Measurements from ENCODE around the gene RASL10B. TPM values are rescaled to one million over a fixed set of nuclear protein-coding genes. Genes with fewer than 3 reads are reported as not detected.
A peak's percentile ranks its signal among the peaks of the same experiment; 100 is the strongest.

RASL10B gene
- total RNA-seq, 2 donors from 2014 or later: 39.2 to 61.9 TPM

DNA sequence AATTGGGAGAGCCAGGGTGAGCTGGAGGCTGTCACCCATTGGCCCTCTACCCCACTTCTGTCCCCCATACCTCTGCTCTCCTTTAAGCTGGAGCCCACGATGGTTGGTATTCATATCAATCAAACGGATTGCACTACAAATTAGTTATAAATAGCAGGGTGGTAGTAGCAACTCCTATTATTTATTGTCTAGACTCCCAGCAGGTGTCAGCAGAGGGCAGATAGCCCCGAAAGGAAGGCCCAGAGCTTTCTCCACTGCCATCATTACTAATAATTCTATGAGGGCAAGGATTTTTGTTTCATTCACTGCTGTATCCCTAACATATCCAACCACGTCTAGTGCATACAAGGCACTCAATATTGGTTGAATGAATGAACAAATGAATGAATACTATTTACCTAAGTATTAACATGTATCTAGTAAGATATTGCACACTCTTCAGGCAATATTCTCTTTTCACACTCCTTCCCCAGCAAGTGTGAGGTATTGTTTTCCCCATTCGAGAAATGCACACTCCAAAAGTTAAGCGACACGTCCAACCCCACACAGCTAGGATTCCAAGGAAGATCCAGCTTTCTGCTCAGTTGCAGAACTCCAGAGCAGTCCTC is 35.6 kb downstream of the RASL10B start:
- H3K27ac ChIP-seq: no peak overlapping the region
- H3K36me3 ChIP-seq: no peaks in the 10 kb centered on the region
- no peak overlapping the region for H3K4me3 ChIP-seq
- H3K4me1 ChIP-seq: peaks cover 0 to 15% of the 10 kb centered on the region in 2 donors
- no peaks in the 10 kb centered on the region for H3K9me3 ChIP-seq
- H3K27me3 ChIP-seq: no peaks in the 10 kb centered on the region
- TF ChIP-seq, protein P1, sequence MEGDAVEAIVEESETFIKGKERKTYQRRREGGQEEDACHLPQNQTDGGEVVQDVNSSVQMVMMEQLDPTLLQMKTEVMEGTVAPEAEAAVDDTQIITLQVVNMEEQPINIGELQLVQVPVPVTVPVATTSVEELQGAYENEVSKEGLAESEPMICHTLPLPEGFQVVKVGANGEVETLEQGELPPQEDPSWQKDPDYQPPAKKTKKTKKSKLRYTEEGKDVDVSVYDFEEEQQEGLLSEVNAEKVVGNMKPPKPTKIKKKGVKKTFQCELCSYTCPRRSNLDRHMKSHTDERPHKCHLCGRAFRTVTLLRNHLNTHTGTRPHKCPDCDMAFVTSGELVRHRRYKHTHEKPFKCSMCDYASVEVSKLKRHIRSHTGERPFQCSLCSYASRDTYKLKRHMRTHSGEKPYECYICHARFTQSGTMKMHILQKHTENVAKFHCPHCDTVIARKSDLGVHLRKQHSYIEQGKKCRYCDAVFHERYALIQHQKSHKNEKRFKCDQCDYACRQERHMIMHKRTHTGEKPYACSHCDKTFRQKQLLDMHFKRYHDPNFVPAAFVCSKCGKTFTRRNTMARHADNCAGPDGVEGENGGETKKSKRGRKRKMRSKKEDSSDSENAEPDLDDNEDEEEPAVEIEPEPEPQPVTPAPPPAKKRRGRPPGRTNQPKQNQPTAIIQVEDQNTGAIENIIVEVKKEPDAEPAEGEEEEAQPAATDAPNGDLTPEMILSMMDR (IDR thresholded peaks at IDR 0.05): peak; percentile 35 to 72
- no peak for DNase-seq (ENCODE audit: low spot score)

DNA sequence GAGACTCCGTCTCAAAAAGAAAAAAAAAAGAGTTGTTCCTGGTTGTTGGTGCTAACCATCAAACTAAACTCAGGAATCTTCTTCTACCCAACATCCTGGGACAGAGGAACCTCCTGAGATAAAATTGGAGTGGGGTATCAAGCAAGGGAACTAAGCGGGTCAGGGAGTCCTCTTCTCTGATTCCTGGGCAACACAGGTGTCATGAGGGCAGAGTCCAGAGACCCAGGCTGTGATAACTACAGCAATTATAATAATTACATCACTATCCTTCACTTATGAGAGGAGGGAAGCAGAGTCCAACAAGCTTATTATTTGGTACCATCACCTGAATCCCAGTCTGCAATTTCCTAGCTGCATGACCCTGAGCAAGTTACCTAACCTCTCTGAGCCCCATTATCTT is 37.4 kb downstream of the RASL10B start:
- TF ChIP-seq, protein P1 (IDR thresholded peaks at IDR 0.05): no peak
- H3K36me3 ChIP-seq: no peaks in the 10 kb centered on the region
- H3K4me3 ChIP-seq: no peak overlapping the region
- peaks cover 0 to 21% of the 10 kb centered on the region in 2 donors for H3K4me1 ChIP-seq
- DNase-seq (ENCODE audit: low spot score): no peak
- H3K9me3 ChIP-seq: no peaks in the 10 kb centered on the region
- no peaks in the 10 kb centered on the region for H3K27me3 ChIP-seq
- no peak overlapping the region for H3K27ac ChIP-seq

DNA sequence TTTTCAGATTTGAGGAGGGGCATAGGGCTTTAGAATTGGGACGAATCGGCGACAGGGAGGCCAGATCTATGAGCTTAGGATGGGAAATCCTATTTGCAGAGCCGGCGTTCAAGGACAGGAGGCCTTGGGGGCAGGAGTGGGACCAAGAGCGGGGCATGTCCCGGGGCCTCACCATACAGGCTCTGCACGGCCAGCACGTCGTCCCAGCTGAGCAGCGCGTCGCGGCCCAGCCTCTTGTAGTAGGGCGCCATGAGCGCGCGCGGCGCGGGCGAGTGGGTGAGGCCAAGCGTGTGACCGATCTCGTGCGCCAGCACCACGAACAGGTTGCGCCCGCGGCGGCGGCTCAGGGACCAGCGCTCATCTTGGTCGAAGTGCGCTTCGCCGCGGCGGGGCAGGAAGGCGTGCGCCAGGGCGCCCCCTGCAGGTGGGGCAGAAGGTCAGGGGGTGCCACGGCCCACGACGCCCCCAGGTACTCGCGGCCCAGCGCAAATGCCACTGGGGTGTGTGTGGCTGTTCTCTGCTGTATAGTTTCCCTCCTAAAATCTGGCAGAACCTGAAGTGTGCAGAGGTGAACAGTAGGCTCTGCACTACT is 38.6 kb downstream of the RASL10B start:
- H3K4me1 ChIP-seq: peaks cover 0 to 21% of the 10 kb centered on the region in 2 donors
- DNase-seq (ENCODE audit: low spot score): no peak

DNA sequence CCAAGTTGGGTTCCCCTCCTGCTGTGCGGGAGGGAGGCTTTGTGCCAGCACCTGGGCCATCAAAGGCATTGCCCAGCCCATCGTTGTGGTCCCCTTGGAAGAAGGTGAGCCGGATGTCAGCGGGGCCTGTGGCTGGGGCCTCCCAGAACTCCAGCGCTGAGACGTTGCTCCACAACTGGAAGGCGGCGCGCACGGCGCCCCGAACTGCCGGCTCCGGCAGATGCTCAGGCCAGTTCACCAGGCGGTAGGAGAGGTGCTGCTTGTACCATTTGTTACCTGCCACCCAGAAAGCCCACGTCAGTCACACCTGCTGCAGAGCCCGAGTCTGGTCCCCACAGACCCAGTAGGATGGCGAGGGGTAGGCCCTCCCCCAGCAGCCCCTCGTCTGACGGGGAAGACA is 41.7 kb downstream of the RASL10B start:
- Histone ChIP-seq H3K9me3 (no peaks in the 10 kb centered on the region), H3K27ac (no peak overlapping the region), H3K4me1 (peaks cover 0 to 36% of the 10 kb centered on the region in 2 donors), H3K4me3 (no peak overlapping the region), H3K36me3 (no peaks in the 10 kb centered on the region), H3K27me3 (no peaks in the 10 kb centered on the region)
- DNase-seq (ENCODE audit: low spot score): no peak
- TF ChIP-seq, protein P1 (IDR thresholded peaks at IDR 0.05): no peak

More for the DNA sequence above, 38.6 kb downstream of the RASL10B start:
- Histone ChIP-seq H3K27ac (no peak overlapping the region), H3K4me3 (no peak overlapping the region), H3K27me3 (no peaks in the 10 kb centered on the region), H3K36me3 (no peaks in the 10 kb centered on the region), H3K9me3 (no peaks in the 10 kb centered on the region)
- TF ChIP-seq, protein P1 (IDR thresholded peaks at IDR 0.05): no peak

DNA sequence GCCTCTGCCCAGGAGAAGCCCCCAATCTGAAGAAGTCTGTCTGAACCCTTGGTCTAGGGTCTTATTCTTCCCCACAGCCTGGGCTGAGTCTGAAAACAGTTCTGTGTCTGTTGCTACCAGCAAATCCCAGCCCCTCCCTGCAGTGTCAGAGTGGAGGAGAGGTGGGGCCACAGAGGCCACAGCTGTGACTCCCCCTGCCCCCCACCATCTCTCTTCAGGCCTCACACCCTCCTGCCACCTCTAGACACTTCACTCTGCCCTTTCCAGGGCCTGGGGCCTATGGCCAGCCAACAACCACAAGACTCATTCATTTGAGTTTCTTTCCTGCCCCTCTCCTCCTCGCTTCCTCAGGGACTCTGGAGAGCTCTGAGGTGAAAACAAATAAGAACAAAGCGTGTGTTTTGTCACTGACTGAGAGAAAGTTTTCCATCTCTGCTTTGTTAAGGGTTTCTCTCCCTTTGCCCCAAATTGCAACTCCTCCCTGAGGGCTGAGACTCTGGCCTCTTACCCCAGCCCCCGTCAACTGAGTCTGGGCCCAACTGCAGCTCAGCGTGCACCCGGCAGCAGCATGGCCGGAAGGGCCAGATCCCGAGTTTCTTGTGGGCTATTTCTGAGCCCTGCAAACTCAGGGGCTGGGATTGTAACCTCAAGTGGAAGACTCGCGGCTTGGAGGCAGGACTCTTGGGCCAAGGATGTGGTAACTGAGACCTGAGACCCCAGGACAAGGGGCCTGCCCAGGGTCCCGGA is 42.4 kb downstream of the RASL10B start:
- TF ChIP-seq, protein P1 (IDR thresholded peaks at IDR 0.05): no peak
- H3K27ac ChIP-seq: peak overlapping the region; percentile 29 to 36
- H3K36me3 ChIP-seq: no peaks in the 10 kb centered on the region
- H3K4me1 ChIP-seq: peaks cover 0 to 36% of the 10 kb centered on the region in 2 donors
- no peak overlapping the region for H3K4me3 ChIP-seq
- H3K27me3 ChIP-seq: no peaks in the 10 kb centered on the region
- DNase-seq (ENCODE audit: low spot score): no peak
- no peaks in the 10 kb centered on the region for H3K9me3 ChIP-seq

Measured in right atrium auricular region (tissue), 2 donors.